ENCODE data around the gene TRAM2.

The TRAM2 gene

DNA sequence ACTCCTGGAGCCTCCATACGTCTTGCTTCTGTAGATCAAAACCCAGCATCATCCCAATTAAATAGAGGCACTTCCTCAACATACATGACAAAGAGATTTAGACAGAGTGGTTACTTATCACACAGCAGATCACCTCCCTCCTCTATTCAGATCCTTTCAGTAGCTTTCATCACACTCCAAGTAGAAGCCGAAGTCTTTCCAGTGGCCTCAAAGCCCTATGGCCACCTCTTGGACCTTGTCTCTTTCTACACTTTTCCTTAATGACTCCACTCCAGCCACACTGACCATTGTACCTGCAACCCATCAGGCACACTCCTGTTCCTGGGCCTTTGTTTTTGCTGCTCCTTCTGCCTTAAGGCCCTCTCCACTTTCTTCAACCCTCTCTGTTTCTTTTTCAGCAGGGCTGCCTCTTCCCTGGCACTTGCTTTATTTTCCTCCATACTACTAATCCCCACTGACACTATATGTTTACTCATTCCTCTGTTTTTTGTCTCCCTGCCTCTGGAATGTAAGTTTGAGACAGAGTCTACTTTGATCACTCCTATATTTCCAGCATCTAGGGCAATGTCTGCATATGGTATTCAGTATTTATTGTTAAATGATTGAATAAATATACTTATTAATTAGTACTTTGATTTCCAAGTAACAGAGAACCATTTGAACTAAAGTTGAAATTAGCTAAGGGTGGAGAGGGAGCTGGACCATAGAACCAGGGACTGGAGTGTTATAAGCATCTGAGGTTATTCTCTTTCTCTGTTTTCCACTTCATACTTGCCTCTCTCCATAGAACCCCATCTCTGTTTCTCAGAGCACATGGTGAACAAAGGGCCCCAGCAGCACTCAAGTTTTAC lies 43.4 kb upstream of the TRAM2 start:
- Histone ChIP-seq H3K36me3 (ENCODE audit: control insufficient read depth in 1 of 2, insufficient read depth in 2 of 2, low read length in 2 of 2) (no peaks in the 10 kb centered on the region), H3K9me3 (ENCODE audit: insufficient read depth, low read depth, low read length) (no peaks in the 10 kb centered on the region), H2BK5ac (ENCODE audit: low read depth, low read length, poor library complexity) (no peak overlapping the region), H4K91ac (ENCODE audit: low read depth, low read length) (no peak overlapping the region), H4K12ac (ENCODE audit: low read depth, low read length) (no peak overlapping the region), H3K4me2 (ENCODE audit: low read length) (no peak overlapping the region), H3K9ac (ENCODE audit: low read length) (no peak overlapping the region), H3K4ac (ENCODE audit: low read depth, low read length) (no peak overlapping the region), H3K18ac (ENCODE audit: low read length) (no peak overlapping the region), H3K27me3 (ENCODE audit: insufficient read depth, low read length) (no peaks in the 10 kb centered on the region), H4K8ac (ENCODE audit: low read depth, low read length) (no peak overlapping the region), H2BK12ac (ENCODE audit: low read length) (no peak overlapping the region), H3K79me2 (ENCODE audit: control insufficient read depth, insufficient read depth, low read length, poor library complexity) (no peaks in the 10 kb centered on the region), H3K79me1 (ENCODE audit: low read length) (no peaks in the 10 kb centered on the region), H3K23ac (ENCODE audit: low read length) (no peak overlapping the region), H2AK5ac (ENCODE audit: low read length) (no peak overlapping the region), H3K4me3 (ENCODE audit: low read depth, low read length) (no peak overlapping the region), H3K14ac (ENCODE audit: low read length) (no peak overlapping the region), H3K4me1 (ENCODE audit: control insufficient read depth in 1 of 2, insufficient read depth in 2 of 2, low read length in 2 of 2) (no peaks in the 10 kb centered on the region), H2AFZ (ENCODE audit: insufficient read depth, low read length, poor library complexity) (no peak overlapping the region), H3K27ac (ENCODE audit: low read depth, low read length) (no peak overlapping the region), H2BK120ac (ENCODE audit: insufficient read depth, low read length, poor library complexity) (no peak overlapping the region)
- no CpG with 5 or more reads among the region's 2 CpGs for WGBS (ENCODE audit: extremely low coverage, insufficient coverage, insufficient read length)
- DNase-seq: no peak

DNA sequence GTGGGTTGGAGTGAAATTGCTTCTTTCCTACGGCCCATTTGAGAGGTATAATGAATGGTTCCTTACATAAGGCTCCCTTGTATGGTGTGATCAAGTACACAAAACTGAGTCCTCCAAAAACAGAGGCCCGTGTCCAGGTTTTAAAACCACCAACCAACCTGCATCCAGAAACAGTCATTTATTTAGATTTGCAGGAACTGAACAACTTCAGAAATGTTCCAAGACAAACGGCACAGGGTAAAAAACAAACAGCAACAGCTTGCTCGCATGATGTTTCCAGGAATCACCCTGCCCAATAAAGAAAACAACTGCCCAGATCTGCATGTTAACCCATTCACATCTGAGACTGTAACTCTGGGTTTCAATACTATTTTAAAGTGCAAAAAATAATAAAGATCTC lies 40.2 kb upstream of the TRAM2 start:
- Histone ChIP-seq H3K23ac (ENCODE audit: low read length) (no peak overlapping the region), H3K27ac (ENCODE audit: low read depth, low read length) (no peak overlapping the region), H3K4me1 (ENCODE audit: control insufficient read depth in 1 of 2, insufficient read depth in 2 of 2, low read length in 2 of 2) (peaks cover 0 to 2% of the 10 kb centered on the region in 2 experiments), H3K79me2 (ENCODE audit: control insufficient read depth, insufficient read depth, low read length, poor library complexity) (no peaks in the 10 kb centered on the region), H4K91ac (ENCODE audit: low read depth, low read length) (no peak overlapping the region), H3K4ac (ENCODE audit: low read depth, low read length) (no peak overlapping the region), H2AK5ac (ENCODE audit: low read length) (no peak overlapping the region), H2BK12ac (ENCODE audit: low read length) (no peak overlapping the region), H4K12ac (ENCODE audit: low read depth, low read length) (no peak overlapping the region), H3K4me2 (ENCODE audit: low read length) (no peak overlapping the region), H3K36me3 (ENCODE audit: control insufficient read depth in 1 of 2, insufficient read depth in 2 of 2, low read length in 2 of 2) (no peaks in the 10 kb centered on the region), H3K14ac (ENCODE audit: low read length) (no peak overlapping the region), H2BK120ac (ENCODE audit: insufficient read depth, low read length, poor library complexity) (no peak overlapping the region), H3K9ac (ENCODE audit: low read length) (no peak overlapping the region), H4K8ac (ENCODE audit: low read depth, low read length) (no peak overlapping the region), H3K27me3 (ENCODE audit: insufficient read depth, low read length) (no peaks in the 10 kb centered on the region), H3K79me1 (ENCODE audit: low read length) (no peaks in the 10 kb centered on the region), H3K9me3 (ENCODE audit: insufficient read depth, low read depth, low read length) (no peaks in the 10 kb centered on the region), H2AFZ (ENCODE audit: insufficient read depth, low read length, poor library complexity) (no peak overlapping the region), H3K4me3 (ENCODE audit: low read depth, low read length) (no peak overlapping the region), H2BK5ac (ENCODE audit: low read depth, low read length, poor library complexity) (no peak overlapping the region), H3K18ac (ENCODE audit: low read length) (no peak overlapping the region)
- WGBS (ENCODE audit: extremely low coverage, insufficient coverage, insufficient read length): no CpG with 5 or more reads among the region's 4 CpGs
- no peak for DNase-seq

DNA sequence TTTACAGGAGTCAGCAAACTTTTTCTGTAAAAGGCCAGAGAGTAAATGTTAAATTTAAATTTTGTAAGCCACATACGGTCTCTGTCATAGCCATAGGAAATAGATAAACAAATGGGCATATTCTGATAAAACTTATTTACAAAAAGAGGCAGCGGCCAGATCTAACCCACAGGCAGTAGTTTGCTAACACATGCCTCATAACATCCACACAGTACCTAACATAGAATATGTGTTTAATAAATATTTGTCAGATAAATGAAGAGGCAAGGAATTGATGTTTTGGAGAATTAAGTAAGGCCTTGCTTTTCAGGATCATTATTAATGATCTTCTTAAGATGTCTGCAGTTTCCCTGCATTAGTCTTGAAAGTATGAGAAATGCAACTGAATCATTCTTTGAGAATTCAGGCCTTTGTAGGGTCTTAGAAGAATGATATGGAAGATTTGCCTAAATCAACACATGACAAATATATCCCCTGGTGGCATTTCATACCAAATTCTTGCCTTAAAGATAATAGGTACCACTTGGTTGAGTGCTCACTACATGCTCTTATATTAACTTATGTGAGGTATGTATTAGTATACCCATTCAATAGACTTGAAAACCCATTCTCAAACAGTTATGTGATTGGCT lies 39.3 kb upstream of the TRAM2 start:
- Histone ChIP-seq H3K4ac (ENCODE audit: low read depth, low read length) (no peak overlapping the region), H4K12ac (ENCODE audit: low read depth, low read length) (no peak overlapping the region), H2BK5ac (ENCODE audit: low read depth, low read length, poor library complexity) (no peak overlapping the region), H4K91ac (ENCODE audit: low read depth, low read length) (no peak overlapping the region), H3K79me1 (ENCODE audit: low read length) (no peaks in the 10 kb centered on the region), H3K27me3 (ENCODE audit: insufficient read depth, low read length) (no peaks in the 10 kb centered on the region), H2BK120ac (ENCODE audit: insufficient read depth, low read length, poor library complexity) (no peak overlapping the region), H3K4me3 (ENCODE audit: low read depth, low read length) (no peak overlapping the region), H3K4me2 (ENCODE audit: low read length) (no peak overlapping the region), H3K23ac (ENCODE audit: low read length) (no peak overlapping the region), H2BK12ac (ENCODE audit: low read length) (no peak overlapping the region), H3K4me1 (ENCODE audit: control insufficient read depth in 1 of 2, insufficient read depth in 2 of 2, low read length in 2 of 2) (peaks cover 4 to 5% of the 10 kb centered on the region in 2 experiments), H3K79me2 (ENCODE audit: control insufficient read depth, insufficient read depth, low read length, poor library complexity) (no peaks in the 10 kb centered on the region), H4K8ac (ENCODE audit: low read depth, low read length) (no peak overlapping the region), H2AK5ac (ENCODE audit: low read length) (no peak overlapping the region), H3K18ac (ENCODE audit: low read length) (no peak overlapping the region), H3K9ac (ENCODE audit: low read length) (no peak overlapping the region), H2AFZ (ENCODE audit: insufficient read depth, low read length, poor library complexity) (no peak overlapping the region), H3K14ac (ENCODE audit: low read length) (no peak overlapping the region), H3K36me3 (ENCODE audit: control insufficient read depth in 1 of 2, insufficient read depth in 2 of 2, low read length in 2 of 2) (no peaks in the 10 kb centered on the region), H3K9me3 (ENCODE audit: insufficient read depth, low read depth, low read length) (no peaks in the 10 kb centered on the region), H3K27ac (ENCODE audit: low read depth, low read length) (no peak overlapping the region)
- no CpG with 5 or more reads among the region's 2 CpGs for WGBS (ENCODE audit: extremely low coverage, insufficient coverage, insufficient read length)
- no peak for DNase-seq

DNA sequence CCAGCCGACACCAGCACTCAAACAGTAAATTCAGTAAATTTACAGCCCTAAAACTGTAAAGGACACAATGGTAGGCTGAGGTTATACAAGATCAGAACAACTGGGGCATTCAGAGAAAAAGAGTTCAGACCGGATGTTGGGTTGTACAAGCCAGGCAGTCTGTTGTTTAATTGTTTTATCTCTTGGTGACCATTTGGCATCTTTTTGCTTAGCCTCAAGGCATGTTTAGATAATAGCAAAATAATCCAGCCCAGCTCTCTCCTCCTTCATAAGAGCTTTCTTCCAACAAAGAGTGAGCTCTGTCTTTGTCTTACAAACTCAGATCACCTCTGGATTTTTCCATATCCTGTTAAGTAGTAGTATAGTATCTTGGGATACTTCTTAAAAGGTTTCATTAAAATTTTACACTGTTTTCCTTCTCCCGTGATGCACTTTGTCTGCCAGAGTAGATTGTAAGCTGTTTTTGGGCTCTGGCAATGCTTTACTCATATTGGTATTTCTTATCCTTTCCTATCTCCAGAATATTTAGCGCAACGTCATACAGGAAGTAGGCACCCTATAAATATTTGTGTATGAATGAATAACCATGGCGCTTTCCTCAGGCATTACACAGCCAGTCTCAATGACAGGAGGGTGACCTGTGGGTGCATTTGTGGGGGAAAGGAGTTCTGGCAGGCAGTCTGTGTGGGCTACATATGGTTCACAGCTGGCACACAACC lies 35.6 kb upstream of the TRAM2 start:
- Histone ChIP-seq H2BK12ac (ENCODE audit: low read length) (no peak overlapping the region), H4K91ac (ENCODE audit: low read depth, low read length) (no peak overlapping the region), H3K36me3 (ENCODE audit: control insufficient read depth in 1 of 2, insufficient read depth in 2 of 2, low read length in 2 of 2) (no peaks in the 10 kb centered on the region), H3K27ac (ENCODE audit: low read depth, low read length) (no peak overlapping the region), H3K79me1 (ENCODE audit: low read length) (no peaks in the 10 kb centered on the region), H3K4me3 (ENCODE audit: low read depth, low read length) (no peak overlapping the region), H4K12ac (ENCODE audit: low read depth, low read length) (no peak overlapping the region), H4K8ac (ENCODE audit: low read depth, low read length) (no peak overlapping the region), H3K4me2 (ENCODE audit: low read length) (no peak overlapping the region), H3K9me3 (ENCODE audit: insufficient read depth, low read depth, low read length) (no peaks in the 10 kb centered on the region), H2AK5ac (ENCODE audit: low read length) (no peak overlapping the region), H3K4me1 (ENCODE audit: control insufficient read depth in 1 of 2, insufficient read depth in 2 of 2, low read length in 2 of 2) (peaks cover 8 to 10% of the 10 kb centered on the region in 2 experiments), H3K4ac (ENCODE audit: low read depth, low read length) (no peak overlapping the region), H3K79me2 (ENCODE audit: control insufficient read depth, insufficient read depth, low read length, poor library complexity) (no peaks in the 10 kb centered on the region), H2BK120ac (ENCODE audit: insufficient read depth, low read length, poor library complexity) (no peak overlapping the region), H2BK5ac (ENCODE audit: low read depth, low read length, poor library complexity) (no peak overlapping the region), H3K14ac (ENCODE audit: low read length) (no peak overlapping the region), H3K23ac (ENCODE audit: low read length) (no peak overlapping the region), H3K9ac (ENCODE audit: low read length) (no peak overlapping the region), H3K27me3 (ENCODE audit: insufficient read depth, low read length) (no peaks in the 10 kb centered on the region), H3K18ac (ENCODE audit: low read length) (no peak overlapping the region), H2AFZ (ENCODE audit: insufficient read depth, low read length, poor library complexity) (no peak overlapping the region)
- DNase-seq: no peak
- WGBS (ENCODE audit: extremely low coverage, insufficient coverage, insufficient read length): no CpG with 5 or more reads among the region's 6 CpGs

Data from trophoblast cell (in vitro differentiated cells and primary cell).